Measurements from ENCODE around the gene MSH6. TPM values are rescaled to one million over a fixed set of nuclear protein-coding genes. Genes with fewer than 3 reads are reported as not detected.

The MSH6 gene
- total RNA-seq, 2 experiments from 2014 or later = 145 to 151 TPM

DNA sequence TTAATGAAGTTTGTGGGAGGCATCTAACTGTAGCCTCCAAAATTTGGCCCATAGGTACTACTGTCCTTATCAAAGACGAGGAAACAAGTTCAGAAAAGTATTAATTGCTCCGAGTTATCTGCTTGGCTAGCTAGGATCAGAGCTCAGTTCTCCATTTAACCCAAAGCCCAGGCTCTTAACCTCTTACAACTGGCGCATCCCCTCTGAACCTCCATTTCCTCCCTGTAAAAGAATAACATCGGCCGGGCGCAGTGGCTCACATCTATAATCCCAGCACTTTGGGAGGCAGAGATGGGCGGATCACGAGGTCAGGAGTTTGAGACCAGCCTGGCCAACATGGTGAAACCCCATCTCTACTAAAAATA lies 3.5 kb upstream of the MSH6 start:
- H3K4me3 Mint-ChIP-seq = no peak overlapping the region
- no peak for TF ChIP-seq CTCF (IDR thresholded peaks at IDR 0.05)
- intact Hi-C loops (cut with micrococcal nuclease) = no loop called here
- H3K4me1 Mint-ChIP-seq (ENCODE audit: low read depth) = peaks cover 3% of the 10 kb centered on the region
- POLR2A ChIA-PET = no interaction called here
- ATAC-seq (no peak), DNase-seq (no peak)
- no peak overlapping the region for H3K27ac Mint-ChIP-seq
- CTCF ChIA-PET = interaction anchor here (6.4 kb wide), 1 partner anchor 12 kb away, joined by 42 read pairs; no protein-coding TSS in a partner anchor
- H3K9me3 Mint-ChIP-seq = no peaks in the 10 kb centered on the region
- peaks cover 8% of the 10 kb centered on the region for H3K36me3 Mint-ChIP-seq (ENCODE audit: low read depth)
- no peaks in the 10 kb centered on the region for H3K27me3 Mint-ChIP-seq

- Mint-ChIP-seq H3K27me3 (no peaks in the 10 kb centered on the region), H3K36me3 (ENCODE audit: low read depth) (peaks cover 30% of the 10 kb centered on the region), H3K9me3 (no peaks in the 10 kb centered on the region), H3K27ac (peak overlapping the region; percentile 77), H3K4me1 (ENCODE audit: low read depth) (peaks cover 16% of the 10 kb centered on the region), H3K4me3 (peak overlapping the region; percentile 71)
- no peak for TF ChIP-seq CTCF (IDR thresholded peaks at IDR 0.05)
- no peak for ATAC-seq
- DNase-seq = no peak
- intact Hi-C loops (cut with micrococcal nuclease) = no loop called here
- ChIA-PET POLR2A (interaction anchor here (0.7 to 1.9 kb wide), 6 partner anchors 8 to 125 kb away, joined by 3 to 10 read pairs (median 4); no protein-coding TSS in a partner anchor), CTCF (interaction anchor here (1.0 to 6.4 kb wide), 3 partner anchors 8 to 447 kb away, joined by 3 to 42 read pairs (median 3); no protein-coding TSS in a partner anchor)
These were observed 619 bp upstream of the MSH6 start for GRCh38 chr2:47782381-47782670.

- Mint-ChIP-seq H3K27ac (peak overlapping the region; percentile 91), H3K9me3 (no peaks in the 10 kb centered on the region), H3K4me3 (peak overlapping the region; percentile 88), H3K27me3 (no peaks in the 10 kb centered on the region), H3K36me3 (ENCODE audit: low read depth) (peaks cover 30% of the 10 kb centered on the region), H3K4me1 (ENCODE audit: low read depth) (peaks cover 16% of the 10 kb centered on the region)
- intact Hi-C loops (cut with micrococcal nuclease) = no loop called here
- ATAC-seq = peak; percentile 43
- POLR2A ChIA-PET = interaction anchor here (0.9 to 2.5 kb wide), 9 partner anchors 9 to 381 kb away, joined by 4 to 15 read pairs (median 9); partner anchors contain the start of gene MSH2
- peak; percentile 73 for DNase-seq
- CTCF ChIA-PET = interaction anchor here (0.9 kb wide), 1 partner anchor 10 kb away, joined by 3 read pairs; no protein-coding TSS in a partner anchor
- TF ChIP-seq CTCF (IDR thresholded peaks at IDR 0.05) = no peak
These were observed 774 bp downstream of the MSH6 start for GRCh38 chr2:47783486-47784351.

- ChIA-PET POLR2A (interaction anchor here (2.4 to 2.5 kb wide), 3 partner anchors 10 to 18 kb away, joined by 9 to 15 read pairs (median 14); no protein-coding TSS in a partner anchor), CTCF (interaction anchor here (0.9 kb wide), 1 partner anchor 9 kb away, joined by 3 read pairs; no protein-coding TSS in a partner anchor)
- no peak for TF ChIP-seq CTCF (IDR thresholded peaks at IDR 0.05)
- Mint-ChIP-seq H3K4me3 (peak overlapping the region; percentile 88), H3K36me3 (ENCODE audit: low read depth) (peaks cover 30% of the 10 kb centered on the region), H3K9me3 (no peaks in the 10 kb centered on the region), H3K27ac (no peak overlapping the region), H3K4me1 (ENCODE audit: low read depth) (peaks cover 16% of the 10 kb centered on the region), H3K27me3 (no peaks in the 10 kb centered on the region)
- intact Hi-C loops (cut with micrococcal nuclease) = no loop called here
- no peak for DNase-seq
- ATAC-seq = no peak
These were observed 1.5 kb downstream of the MSH6 start for GRCh38 chr2:47784352-47784851.

DNA sequence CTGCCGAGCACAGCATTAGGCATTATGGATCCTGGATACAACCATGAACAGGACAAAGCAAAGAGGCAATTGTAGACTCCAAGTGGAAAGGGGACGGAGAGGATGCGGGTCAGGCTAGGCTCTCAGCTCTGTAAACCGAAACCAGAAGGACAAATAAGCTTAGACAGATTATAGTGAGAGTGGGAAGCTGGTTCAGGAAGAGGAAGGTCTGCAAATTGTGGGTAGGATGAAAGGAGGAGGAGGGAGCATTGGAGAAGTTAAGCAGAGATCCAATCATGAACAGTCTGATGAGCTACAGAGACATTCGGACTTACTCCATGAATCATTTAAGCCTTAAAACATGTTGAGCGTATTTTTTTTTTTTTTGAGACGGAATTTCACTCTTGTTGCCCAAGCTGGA lies 3.0 kb downstream of the MSH6 start:
- intact Hi-C loops (cut with micrococcal nuclease) = no loop called here
- peak overlapping the region; percentile 23 for H3K4me3 Mint-ChIP-seq
- H3K27ac Mint-ChIP-seq = peak overlapping the region; percentile 18
- no peaks in the 10 kb centered on the region for H3K27me3 Mint-ChIP-seq
- H3K9me3 Mint-ChIP-seq = no peaks in the 10 kb centered on the region
- TF ChIP-seq CTCF (IDR thresholded peaks at IDR 0.05) = no peak
- ChIA-PET POLR2A (interaction anchor here (0.7 to 2.8 kb wide), 2 partner anchors 10 to 60 kb away, joined by 3 to 18 read pairs; no protein-coding TSS in a partner anchor), CTCF (interaction anchor here (0.7 to 0.9 kb wide), 2 partner anchors 12 to 321 kb away, joined by 3 to 5 read pairs; no protein-coding TSS in a partner anchor)
- DNase-seq = no peak
- peaks cover 19% of the 10 kb centered on the region for H3K4me1 Mint-ChIP-seq (ENCODE audit: low read depth)
- ATAC-seq = no peak
- H3K36me3 Mint-ChIP-seq (ENCODE audit: low read depth) = peaks cover 39% of the 10 kb centered on the region
